ENCODE results near the gene BRINP3.

The BRINP3 gene

GRCh38 chr1:190484045-190484444, 6.4 kb upstream of the BRINP3 start:
- POLR2A ChIA-PET (ENCODE audit: low non-redundant PET) = no interaction called here
- DNase-seq (ENCODE audit: low spot score) = no peak
- H3K27ac ChIP-seq = no peak overlapping the region
- no peak for TF ChIP-seq CTCF (conservative IDR thresholded peaks at IDR 0.05; ENCODE audit: low read depth)
- CTCF ChIA-PET = interaction anchor here (0.6 kb wide), 1 partner anchor 56 kb away, joined by 5 read pairs; no protein-coding TSS in a partner anchor

- no peak for TF ChIP-seq CTCF (conservative IDR thresholded peaks at IDR 0.05; ENCODE audit: low read depth)
- ChIA-PET POLR2A (ENCODE audit: low non-redundant PET) (no interaction called here), CTCF (no interaction called here)
- DNase-seq (ENCODE audit: low spot score) = no peak
- H3K27ac ChIP-seq = no peak overlapping the region
Observed at GRCh38 chr1:190480231-190480630, 2.6 kb upstream of the BRINP3 start.

- POLR2A ChIA-PET (ENCODE audit: low non-redundant PET) = no interaction called here
- no peak for DNase-seq (ENCODE audit: low spot score)
- CTCF ChIA-PET = interaction anchor here (0.6 kb wide), 1 partner anchor 1995 kb away, joined by 3 read pairs; no protein-coding TSS in a partner anchor
- TF ChIP-seq CTCF (conservative IDR thresholded peaks at IDR 0.05; ENCODE audit: low read depth) = no peak
- H3K27ac ChIP-seq = no peak overlapping the region
Observed at GRCh38 chr1:190479516-190479915, 1.9 kb upstream of the BRINP3 start.

- ChIA-PET CTCF (interaction anchor here (0.6 to 0.7 kb wide), 2 partner anchors 149 to 1995 kb away, joined by 3 to 4 read pairs; no protein-coding TSS in a partner anchor), POLR2A (ENCODE audit: low non-redundant PET) (no interaction called here)
- no peak for DNase-seq (ENCODE audit: low spot score)
- TF ChIP-seq CTCF (conservative IDR thresholded peaks at IDR 0.05; ENCODE audit: low read depth) = no peak
- H3K27ac ChIP-seq = no peak overlapping the region
Observed at GRCh38 chr1:190479050-190479397, 1.4 kb upstream of the BRINP3 start.

GRCh38 chr1:190478149-190479049, 735 bp upstream of the BRINP3 start:
- POLR2A ChIA-PET (ENCODE audit: low non-redundant PET) = no interaction called here
- CTCF ChIA-PET = interaction anchor here (0.7 kb wide), 1 partner anchor 149 kb away, joined by 4 read pairs; no protein-coding TSS in a partner anchor
- DNase-seq (ENCODE audit: low spot score) = peak; percentile 23
- no peak for TF ChIP-seq CTCF (conservative IDR thresholded peaks at IDR 0.05; ENCODE audit: low read depth)
- H3K27ac ChIP-seq = no peak overlapping the region

GRCh38 chr1:190476806-190477205, 858 bp downstream of the BRINP3 start:
- ChIA-PET CTCF (no interaction called here), POLR2A (ENCODE audit: low non-redundant PET) (no interaction called here)
- TF ChIP-seq CTCF (conservative IDR thresholded peaks at IDR 0.05; ENCODE audit: low read depth) = no peak

More at GRCh38 chr1:190476806-190477205, 858 bp downstream of the BRINP3 start:
- no peak overlapping the region for H3K27ac ChIP-seq
- no peak for DNase-seq (ENCODE audit: low spot score)
